K562 (cell line): ENCODE results near the gene PITPNC1. TPM values are rescaled to one million over a fixed set of nuclear protein-coding genes. Genes with fewer than 3 reads are reported as not detected.

Experiments
- HMGXB4 ChIP-seq: sonication (generic); formaldehyde crosslinking; IDR thresholded peaks from 2 replicates; pipeline ENCODE4 v1.8.1; 2023; ENCODE audit warnings: mild to moderate bottlenecking, missing genetic modification reagents
- PATZ1 ChIP-seq: fragments of 250-450 bp; sonication (Bioruptor Pico); IDR thresholded peaks from 2 replicates; pipeline ENCODE4 v1.5.0; 2020; ENCODE audit warnings: mild to moderate bottlenecking, borderline replicate concordance
- PRPF4 ChIP-seq: fragments of 200-400 bp; formaldehyde crosslinking; IDR thresholded peaks from one replicate; pipeline ENCODE4 v1.6.1; 2017; ENCODE audit warnings: low read length, low read depth, mild to moderate bottlenecking; ENCODE audit not compliant: insufficient read depth, poor library complexity, severe bottlenecking
- RCOR1 ChIP-seq, 2 experiments: IDR thresholded peaks; 2 replicates each; pipeline ENCODE4 v1.6.1; 2012; ENCODE audit warnings: low read depth in 2 of 2, low read length in 2 of 2, borderline replicate concordance in 1 of 2, improper control_type of control experiment in 1 of 2
- TEAD1 ChIP-seq, 2 experiments: fragments of 450-650 bp in 1 of 2; sonication (generic) in 1 of 2; formaldehyde crosslinking; IDR thresholded peaks; 2 replicates each; pipeline versions ENCODE4 v1.4.0 to v1.8.0; 2020 to 2022; ENCODE audit warnings: mild to moderate bottlenecking in 2 of 2, missing genetic modification reagents in 1 of 2
- polyA plus RNA-seq, 8 experiments: library from polyadenylated mRNA; depleted of rRNA in 4 of 8; stranded (reverse) in 5 of 8; unstranded in 3 of 8; fragments of >200 nt; fragmentation: Nextera tagmentation in 2 of 8; fragmentation: Illumina TruSeq in 1 of 8; extraction: Ambion mirVana in 2 of 8; extraction: Trizol in 1 of 8; gene quantifications; 2 replicates each; pipeline versions ENCODE4 v1.2.1 to v1.2.3, GENCODE V29; 2011 to 2014; ENCODE audit warnings: inconsistent platforms in 1 of 8, missing spikeins in 1 of 8
- total RNA-seq, 7 experiments: library from RNA; depleted of rRNA in 6 of 7; stranded (reverse); fragments of >200 nt in 6 of 7; fragmentation: Illumina TruSeq in 2 of 7; extraction: Trizol in 2 of 7; gene quantifications; 2 replicates each; pipeline versions ENCODE4 v1.2.1 to v1.2.3, GENCODE V29; 2011 to 2021; ENCODE audit warnings: low replicate concordance in 1 of 7
- TF ChIP-seq, protein P1 (sequence below): fragments of 250-450 bp; sonication (Bioruptor Pico); IDR thresholded peaks from 2 replicates; pipeline ENCODE4 v1.5.0; 2021; ENCODE audit warnings: mild to moderate bottlenecking, moderate library complexity

PITPNC1 gene
- total and polyA plus RNA-seq, 9 of the 15 experiments (the other 6 are each of a cell fraction or from before 2014, with no cell fraction given): 0.11 to 1.1 (median 0.65) TPM

DNA sequence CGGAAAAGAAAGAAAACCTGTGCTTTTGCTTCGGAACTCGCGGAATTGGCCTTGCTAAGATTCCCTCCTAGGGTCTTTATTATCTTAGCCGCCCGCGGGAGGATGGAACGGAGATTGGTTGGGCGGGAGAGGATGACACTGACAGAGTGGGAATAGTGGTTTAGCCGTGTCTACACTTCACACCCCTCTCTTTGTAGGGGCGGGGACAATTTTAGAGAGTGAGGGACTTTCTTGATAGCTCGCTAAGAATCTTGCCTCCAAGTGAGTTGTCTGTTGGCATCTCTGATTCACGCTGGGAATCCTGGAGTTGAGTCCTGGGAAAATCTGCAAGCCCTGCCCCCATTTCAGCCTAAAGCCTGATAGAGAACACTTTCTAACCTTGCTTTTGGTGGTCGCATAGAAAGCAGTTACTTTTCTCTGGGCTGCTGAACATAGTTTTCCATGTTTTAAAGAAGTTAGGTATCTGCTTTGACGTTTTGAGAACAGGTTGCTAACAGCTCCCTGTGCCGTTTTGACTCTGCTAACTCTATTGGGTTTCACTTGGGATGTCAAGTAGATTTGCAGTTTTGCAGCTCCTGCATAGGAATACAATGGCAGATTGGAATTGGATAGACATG is 341.4 kb downstream of the PITPNC1 start (continued):
- no peak for TF ChIP-seq HMGXB4
- TF ChIP-seq TEAD1 (CRISPR knock-in tag; IDR thresholded peaks at IDR 0.05): peak in 1 of 2 experiments; percentile 9; a peak in 1 of 4 replicates
- TF ChIP-seq, protein P1, sequence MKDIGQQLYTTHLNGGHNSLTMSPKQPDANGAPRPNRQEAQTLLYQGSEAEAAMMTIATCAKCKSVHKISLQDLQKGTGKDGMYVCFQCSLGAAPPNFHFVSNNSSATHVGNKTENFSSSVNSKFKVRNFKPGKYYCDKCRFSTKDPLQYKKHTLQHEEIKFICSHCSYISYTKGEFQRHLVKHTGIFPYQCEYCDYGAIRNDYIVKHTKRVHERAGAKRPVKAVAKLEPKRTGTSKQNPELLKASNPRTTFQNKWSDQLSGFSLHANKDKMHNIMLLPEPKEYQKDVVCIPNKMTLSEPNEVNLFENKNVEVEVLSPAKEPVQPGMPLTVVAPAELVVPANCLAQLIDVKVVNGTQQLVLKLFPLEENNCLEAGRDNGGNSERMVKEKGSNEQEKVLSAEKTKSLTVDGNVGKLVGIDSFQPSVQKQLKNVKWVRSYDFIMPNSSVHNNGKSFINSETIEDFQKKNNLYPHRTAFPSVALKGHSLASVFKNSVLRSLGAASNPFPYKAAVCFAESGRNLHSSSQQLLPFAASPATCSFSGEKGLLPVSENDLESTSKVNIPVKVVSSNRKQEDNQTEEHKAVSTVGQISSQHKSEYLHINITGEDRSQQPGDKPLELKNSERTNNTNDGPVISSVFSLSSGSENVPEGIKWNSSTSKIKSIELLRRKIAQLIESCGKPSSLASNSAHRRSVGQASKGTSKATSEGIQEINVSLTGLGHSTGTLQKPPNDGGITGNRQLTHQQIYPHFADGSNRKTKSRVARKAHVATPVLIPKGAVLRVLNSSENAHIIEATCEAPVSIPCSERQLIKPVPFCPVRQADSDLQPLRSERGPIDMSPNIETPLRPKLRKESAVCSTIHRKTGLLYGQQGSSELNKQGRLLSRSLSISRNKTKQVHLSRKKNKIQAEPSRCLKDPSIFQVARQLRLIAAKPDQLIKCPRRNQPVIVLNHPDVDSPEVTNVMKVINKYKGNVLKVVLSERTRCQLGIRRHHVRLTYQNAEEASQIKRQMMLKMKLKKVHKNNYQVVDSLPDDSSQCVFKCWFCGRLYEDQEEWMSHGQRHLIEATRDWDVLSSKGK (CRISPR knock-in tag): no peak
- peak in 1 of 2 experiments; percentile 33; a peak in 1 of 4 replicates for TF ChIP-seq RCOR1 (IDR thresholded peaks at IDR 0.05; ENCODE audit: borderline replicate concordance in 1 of 2, low read depth in 2 of 2, low read length in 2 of 2)
- TF ChIP-seq PATZ1 (CRISPR knock-in tag): no peak
- no peak for TF ChIP-seq PRPF4
